Embryonic facial prominence (tissue), 1 donor: Measurements from ENCODE around the gene CDC42EP5.

Experiments used
- DNase-seq: peaks from one replicate; pipeline ENCODE4 v3.0.0-alpha.2; 2016; ENCODE audit errors: extremely low spot score

CDC42EP5 gene

DNA sequence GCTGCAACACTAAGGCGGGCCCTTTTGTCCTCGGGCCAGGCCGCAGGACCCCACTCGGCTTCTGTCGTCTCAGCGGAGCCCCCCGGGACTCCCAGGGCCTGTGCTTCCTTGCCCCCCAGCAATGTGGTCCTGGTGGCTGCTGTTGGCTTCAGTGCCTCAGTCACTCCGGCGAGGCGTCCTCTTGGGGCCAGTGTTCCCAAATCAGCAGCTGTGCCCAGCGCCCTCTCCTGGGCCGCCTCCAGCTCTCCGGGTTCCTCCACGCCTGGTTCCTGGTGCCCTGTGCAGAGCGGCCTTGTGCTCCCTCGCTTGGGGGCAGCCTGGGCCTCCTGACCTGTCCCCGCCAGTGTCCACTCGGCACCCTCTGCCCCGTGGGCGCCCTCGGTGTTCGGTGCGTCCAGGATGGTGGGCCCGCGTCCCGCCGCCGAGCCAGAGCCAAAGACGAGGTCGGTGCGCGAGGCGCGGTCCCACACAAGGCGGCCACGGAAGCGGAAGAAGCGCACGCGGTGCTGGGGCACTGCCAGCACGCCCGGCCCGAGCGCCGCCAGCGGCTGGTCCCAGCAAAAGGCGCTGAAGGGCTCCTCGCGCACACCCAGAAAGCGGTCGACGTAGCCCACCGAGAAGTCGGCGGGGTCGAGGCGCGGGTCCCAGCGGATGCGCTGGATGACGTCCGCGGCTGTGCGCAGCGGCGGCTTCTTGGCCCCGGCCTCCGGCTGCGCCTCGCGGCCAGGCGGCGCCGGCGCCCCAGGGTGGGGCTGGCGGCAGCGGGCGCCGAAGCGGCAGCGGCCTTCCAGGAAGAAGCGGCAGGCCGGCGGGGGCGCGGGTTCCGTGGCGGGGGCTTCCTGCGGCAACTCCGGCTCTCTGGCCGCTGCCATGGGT, 10.2 kb downstream of the CDC42EP5 start:
- DNase-seq: no peak

DNA sequence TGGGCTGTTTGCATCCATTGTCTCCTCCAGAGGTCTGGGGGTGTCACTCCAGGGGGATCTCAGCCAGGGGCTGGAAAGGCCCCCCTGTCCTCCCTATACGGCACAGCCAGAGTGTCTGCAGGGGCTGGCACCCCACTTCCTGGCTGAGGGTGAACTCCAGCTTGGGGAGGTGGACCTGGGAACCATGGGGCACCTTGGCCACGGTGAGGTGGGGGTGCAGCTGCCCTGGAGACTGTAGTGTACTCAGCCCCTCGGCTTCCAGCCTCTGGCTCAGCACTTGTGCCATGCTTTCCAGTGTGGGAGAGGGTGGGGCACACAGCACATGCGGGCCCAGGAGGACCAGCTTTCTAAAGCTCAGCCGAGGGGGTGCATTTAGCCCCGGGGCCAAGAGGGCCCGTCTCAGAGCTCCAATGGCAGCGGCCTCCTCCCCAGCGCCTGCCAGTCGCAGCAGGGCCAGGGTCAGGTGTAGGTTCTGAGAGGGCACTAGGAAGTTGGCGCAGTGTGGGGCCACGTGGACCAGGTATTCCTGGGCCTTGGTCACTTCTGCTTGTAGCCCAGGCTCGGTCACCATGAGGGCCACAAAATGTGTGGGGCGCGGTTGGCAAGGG, 10.9 kb downstream of the CDC42EP5 start:
- no peak for DNase-seq

DNA sequence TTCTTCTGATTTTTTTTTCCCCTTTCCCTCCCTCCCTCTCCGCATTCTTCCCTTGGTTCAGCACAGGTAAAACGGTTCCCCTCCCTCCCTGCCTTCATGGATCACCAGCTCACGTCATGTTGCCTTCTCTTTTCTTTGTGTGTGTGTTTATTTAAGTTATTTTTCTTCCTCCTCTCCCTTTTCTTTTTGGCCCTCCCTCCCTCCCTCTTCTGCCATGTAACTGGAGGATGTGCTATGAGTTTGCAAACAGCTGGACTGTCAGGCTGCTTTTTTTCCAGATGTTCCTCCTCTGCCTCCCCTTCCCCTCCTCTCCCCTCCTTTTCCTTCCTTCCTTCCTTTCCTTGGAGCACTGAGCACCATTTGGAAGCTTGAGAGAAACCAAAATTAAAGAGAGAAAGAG, 11.5 kb downstream of the CDC42EP5 start:
- no peak for DNase-seq

DNA sequence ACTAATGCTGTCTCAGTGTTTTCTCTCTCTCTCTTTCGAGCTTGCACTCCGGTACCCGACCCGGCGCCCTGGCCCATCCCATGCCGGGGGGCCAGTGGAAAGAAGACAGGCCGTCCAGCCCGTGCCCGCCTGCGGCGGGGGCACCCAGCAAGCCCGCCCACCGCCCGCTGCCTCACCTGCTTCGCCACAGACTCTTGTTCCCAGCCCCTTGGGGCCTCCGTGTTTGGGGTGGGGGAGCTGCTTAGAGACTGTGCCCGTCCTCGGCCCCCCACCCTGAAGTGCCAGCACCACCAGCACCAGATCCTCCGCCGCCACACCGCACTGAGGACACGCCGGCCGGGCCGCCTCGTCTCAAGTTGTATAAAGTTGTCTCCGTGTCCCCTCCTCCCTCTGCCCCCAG, 11.9 kb downstream of the CDC42EP5 start:
- DNase-seq: no peak

DNA sequence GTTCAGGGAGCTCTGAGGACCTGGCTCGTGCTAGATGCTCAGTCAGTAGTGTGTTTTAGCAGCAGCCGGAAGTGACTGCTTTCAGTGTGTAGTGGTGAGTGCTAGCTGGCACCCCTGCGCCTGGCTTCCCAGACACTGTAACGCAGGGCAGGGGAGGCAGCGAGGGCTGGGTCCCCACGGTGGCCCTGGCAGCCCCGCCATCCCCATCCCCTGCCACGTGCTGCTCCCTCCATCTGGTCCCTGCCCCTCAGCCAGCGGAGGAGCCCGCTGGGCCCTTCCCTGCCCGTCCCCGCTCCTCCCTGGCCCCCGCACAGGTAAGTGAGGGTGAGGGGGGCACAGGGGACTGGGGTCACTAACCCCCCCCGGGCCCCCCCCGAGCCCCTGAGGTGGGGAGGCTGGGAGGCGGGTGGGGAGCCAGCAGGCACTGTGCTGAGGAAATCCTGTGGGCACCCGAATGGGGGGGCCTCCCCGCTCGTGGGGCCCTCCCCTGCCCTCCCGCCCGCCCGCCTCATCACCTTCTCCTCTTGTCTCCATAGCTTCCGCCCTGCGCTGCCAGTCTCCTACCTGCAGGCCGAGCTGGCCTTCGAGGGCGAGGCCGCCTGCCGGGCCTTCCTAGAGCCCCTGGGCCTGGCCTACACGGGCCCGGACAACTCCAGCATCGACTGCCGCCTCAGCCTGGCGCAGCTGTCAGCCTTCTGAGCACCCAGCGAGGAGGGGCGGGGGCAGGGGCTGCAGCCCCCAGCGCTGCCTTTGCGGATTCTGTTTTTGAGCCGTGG, 12.7 kb downstream of the CDC42EP5 start:
- no peak for DNase-seq

DNA sequence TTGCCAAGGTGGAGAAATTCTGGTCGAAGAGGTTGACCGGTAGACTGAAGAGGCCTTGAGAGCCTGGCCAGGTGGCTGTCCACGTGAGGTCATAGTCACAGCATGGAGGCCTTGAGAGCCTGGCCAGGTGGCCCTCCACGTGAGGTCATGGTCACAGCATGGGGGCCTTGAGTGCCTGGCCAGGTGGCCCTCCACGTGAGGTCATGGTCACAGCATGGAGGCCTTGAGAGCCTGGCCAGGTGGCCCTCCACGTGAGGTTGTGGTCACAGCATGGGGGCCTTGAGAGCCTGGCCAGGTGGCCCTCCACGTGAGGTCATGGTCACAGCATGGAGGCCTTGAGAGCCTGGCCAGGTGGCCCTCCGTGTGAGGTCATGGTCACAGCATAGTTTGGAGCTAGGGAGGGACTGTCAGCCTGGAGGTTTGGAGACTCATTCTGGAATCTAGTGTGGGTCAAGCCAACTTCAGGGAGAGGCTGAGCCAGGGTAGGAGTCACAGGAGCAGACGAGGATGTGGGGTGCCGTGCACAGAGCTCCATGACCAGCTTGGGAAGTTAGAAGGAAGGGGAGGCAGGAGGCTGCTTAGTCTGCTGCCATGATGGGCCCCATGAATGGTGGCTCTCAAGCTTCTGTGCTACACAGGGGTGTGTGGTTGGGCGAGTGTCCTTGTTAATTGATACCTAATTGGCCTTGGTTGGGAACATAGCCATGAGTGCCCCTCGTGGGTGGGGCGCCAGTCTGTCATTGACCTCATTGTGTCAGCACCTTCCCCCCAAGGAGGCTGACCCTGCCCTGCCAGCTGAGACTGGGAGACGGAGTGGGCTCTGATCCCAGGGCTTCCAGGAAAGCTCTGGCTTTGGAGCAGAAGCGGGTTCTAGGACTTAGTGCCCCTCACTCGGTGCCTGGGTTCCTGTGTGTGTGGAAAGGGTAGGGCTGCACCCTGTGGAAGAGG, 13.5 kb downstream of the CDC42EP5 start:
- no peak for DNase-seq

DNA sequence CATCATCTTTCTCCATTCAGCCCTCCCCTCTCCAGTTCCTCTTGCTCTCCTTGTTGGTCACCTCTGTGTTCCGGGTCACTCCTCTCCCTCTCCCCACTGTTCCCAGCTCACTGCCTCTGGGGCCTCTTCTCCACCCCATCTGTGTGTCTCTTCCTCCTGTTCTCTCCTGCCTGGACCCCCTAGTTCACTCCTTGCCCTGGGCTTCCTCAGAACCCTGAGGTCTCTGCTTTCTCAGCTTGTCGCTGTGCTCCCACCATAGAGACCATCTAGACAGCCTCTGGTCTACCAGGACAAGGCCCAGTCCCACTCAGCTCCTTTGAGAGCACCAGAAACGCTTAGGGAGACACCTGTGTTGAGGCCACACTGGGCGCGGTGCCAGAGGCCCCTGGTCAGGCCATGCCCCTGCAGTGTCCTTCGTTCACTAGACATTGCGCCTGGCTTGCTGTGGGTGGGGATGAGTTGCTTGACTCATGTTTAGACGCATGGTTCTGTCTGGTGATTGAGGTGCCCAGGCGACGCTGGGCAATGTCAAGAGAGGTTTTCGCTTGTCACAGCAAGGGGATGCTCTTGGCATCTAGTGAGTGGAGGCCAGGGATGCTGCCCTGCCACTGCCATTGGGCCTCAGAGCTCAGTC, 14.3 kb downstream of the CDC42EP5 start:
- no peak for DNase-seq

DNA sequence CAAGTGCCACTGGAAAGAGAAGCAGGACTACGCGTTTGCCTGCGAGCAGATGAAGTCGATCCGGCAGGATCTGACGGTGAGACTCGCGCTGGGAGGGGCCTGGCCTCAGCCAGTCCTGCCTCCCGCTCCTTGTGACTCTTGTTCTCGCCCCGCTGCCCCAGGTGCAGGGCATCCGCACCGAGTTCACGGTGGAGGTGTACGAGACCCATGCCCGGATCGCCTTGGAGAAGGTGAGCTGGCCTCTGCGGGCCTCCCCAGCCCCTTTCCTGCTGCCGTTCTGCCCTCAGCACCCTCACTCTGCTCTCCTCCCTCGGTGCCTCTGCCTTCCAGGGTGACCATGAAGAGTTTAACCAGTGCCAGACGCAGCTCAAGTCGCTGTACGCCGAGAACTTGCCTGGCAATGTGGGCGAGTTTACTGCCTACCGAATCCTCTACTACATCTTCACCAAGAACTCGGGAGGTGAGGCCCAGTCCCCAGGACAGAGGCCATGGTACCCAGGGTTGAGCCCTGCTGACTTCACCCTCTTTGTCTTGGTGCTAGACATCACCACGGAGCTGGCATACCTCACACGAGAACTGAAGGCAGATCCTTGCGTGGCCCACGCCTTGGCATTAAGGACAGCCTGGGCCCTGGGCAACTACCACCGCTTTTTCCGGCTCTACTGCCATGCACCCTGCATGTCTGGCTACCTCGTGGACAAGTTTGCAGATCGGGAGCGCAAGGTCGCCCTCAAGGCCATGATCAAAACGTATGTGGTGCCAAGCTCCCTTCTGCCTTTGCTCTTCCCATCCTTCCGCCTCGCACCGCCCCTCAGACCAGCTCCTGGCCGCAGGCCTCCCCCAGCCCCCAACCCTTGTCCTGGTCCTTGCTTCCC, 15.1 kb downstream of the CDC42EP5 start:
- no peak for DNase-seq

DNA sequence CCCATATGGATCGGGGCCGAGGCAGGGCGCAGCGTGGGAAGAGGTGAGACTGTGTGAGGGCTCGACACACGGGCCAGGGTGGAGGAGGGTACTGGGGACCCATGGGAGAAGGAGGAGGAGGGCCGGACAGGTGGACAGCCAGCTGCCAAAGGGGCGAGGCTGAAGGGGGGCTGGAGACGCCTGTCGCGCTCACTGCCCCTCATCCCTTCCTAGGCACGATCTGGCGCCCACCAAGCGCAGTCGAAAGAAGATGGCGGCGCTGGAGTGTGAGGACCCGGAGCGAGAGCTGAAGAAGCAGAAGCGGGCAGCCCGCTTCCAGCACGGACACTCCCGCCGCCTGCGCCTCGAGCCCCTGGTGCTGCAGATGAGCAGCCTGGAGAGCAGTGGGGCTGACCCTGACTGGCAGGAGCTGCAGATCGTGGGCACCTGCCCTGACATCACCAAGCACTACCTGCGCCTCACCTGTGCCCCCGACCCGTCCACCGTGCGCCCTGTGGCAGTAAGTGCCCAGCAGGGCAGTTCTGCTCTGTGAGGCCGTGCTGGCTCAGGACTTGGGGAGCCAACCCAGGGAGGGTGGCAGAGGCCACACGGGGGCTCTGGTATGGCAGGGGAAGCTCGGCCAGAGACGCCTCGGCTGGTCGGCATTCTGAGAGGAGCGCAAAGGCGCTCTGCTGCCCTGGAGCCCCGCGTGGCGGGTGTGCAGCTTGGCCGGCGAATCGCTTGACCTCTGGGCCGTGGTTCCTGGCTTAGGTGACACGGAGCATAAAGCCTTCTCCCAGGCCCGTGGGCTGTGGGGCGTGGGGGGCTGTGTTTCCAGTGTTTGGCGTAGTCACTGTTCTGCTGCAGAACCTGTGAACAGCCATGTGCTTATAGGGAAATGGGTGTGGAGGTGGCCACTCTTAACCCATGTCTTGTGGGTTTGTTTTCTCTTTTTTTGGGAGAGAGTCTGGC, 16.4 kb downstream of the CDC42EP5 start:
- DNase-seq: no peak

DNA sequence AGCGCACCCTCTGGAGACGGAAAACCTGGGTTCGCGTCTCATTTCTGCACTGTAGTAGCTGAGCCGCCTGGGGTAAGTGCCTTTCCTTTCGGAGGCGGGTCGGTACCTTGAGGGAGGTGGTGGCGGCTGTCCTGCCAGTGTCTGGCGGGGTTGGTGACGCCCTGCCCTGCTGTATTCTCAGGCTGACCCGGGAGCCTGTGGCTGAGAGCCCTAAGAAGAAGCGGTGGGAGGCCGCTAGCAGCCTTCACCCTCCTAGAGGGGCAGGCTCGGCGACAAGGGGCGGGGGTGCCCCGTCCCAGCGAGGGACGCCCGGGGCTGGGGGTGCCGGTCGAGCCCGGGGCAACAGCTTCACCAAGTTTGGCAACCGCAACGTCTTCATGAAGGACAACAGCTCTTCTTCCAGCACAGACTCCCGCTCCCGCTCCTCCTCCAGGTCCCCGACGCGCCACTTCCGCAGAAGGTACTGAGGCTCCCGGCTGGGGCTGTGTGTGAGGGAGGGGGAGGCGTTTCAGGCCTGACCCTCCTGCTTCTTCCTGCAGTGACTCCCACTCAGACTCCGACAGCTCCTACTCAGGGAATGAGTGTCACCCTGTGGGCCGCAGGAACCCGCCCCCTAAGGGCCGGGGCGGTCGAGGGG, 17.2 kb downstream of the CDC42EP5 start:
- DNase-seq: no peak

DNA sequence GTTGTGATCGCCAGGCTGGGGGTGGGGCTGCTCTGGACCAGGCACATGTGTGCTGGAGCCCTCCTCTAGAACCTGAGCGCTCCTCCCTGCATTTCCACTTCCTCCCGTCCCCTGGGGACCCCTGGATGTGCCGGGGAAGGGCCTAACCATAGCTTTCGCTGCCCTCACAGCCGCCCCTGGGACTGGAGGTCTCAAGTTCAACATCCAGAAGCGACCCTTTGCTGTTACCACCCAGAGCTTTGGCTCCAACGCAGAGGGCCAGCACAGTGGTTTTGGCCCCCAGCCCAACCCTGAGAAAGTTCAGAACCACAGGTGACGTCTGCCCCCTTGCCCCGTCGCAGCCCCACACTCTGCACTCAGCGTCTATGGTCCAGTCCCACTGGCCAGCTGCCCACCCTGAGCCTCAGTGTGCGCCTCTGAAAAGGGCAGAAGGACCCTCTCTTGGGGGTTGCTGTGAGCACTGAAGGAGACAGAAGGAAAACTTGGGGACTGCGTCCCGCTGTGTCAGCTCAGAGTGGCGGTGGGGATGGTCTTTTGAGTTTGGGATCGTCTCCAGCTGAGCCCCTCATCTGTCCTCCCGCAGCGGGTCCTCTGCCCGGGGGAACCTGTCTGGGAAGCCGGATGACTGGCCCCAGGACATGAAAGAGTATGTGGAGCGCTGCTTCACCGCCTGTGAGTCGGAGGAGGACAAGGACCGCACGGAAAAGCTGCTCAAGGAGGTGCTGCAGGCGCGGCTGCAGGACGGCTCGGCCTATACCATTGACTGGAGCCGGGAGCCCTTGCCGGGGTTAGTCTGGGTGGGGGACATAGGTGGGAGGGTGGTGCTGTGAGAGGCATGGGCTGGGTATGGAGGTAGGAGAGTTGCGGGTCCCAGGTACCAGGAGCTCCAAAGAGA, 18.1 kb downstream of the CDC42EP5 start:
- no peak for DNase-seq

DNA sequence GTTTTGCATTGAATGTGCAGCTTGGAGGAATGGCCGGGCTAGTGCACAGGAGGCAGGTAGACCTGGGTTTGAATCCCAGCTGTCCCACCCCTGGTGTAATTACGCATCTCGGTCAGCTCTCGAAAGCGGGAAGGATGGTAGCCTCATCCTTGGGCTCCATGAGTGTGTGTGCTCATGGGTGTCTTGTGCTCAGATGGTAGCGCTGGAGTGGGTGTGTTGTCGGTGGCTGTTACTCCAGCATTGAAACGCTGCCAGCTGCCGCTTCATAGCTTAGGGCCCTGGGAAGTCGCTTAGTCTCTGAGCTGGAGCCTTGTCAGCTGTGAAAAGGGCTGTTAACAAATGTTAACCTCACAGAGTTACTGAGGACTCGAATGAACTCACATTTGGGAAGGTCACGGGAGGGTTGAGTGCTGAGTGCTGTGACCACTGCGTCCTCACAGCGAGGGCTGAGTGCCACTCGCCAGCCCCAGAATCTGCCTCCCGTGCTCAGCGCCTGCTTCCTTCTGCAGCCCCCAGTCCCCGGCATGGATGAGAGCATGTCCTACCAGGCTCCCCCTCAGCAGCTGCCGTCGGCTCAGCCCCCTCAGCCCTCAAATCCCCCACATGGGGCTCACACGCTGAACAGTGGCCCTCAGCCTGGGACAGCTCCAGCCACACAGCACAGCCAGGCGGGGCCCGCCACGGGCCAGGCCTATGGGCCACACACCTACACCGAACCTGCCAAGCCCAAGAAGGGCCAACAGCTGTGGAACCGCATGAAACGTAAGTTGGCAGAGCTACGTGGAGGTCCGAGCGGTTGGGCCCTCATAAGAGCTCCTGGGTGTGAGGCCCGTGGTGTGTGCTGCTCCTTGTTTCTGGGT, 18.9 kb downstream of the CDC42EP5 start:
- DNase-seq: no peak

DNA sequence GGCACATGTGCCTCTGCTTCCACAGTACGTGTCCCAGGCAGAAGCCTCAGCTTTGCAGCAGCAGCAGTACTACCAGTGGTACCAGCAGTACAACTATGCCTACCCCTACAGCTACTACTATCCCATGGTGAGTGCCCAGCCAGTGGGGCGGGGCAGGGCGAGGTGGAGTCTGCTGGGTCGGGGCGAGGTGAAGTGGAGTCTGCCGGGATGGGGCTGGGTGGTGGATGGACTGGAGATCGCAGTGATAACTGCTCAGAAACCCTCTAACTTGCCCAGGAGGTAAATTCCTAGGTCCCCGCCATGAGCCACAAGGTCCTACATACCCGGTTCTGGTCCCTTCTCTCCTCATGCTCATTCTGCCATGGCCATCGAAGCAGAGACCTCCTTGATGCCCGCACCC, 20.5 kb downstream of the CDC42EP5 start:
- no peak for DNase-seq

DNA sequence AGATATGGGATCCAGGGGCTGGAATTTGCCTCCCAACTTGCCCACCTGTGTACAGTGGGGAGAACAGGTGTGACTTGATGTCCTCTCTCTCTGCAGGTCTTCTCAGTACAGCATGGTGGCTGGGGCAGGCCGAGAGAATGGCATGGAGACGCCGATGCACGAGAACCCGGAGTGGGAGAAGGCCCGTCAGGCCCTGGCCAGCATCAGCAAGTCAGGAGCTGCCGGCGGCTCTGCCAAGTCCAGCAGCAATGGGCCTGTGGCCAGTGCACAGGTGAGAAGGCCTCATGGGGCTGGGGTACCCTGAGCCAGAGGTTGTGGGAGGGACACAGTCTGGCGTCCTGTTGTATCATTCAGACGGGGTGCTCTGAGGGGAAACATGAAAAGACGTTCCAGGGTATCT, 21.1 kb downstream of the CDC42EP5 start:
- no peak for DNase-seq

DNA sequence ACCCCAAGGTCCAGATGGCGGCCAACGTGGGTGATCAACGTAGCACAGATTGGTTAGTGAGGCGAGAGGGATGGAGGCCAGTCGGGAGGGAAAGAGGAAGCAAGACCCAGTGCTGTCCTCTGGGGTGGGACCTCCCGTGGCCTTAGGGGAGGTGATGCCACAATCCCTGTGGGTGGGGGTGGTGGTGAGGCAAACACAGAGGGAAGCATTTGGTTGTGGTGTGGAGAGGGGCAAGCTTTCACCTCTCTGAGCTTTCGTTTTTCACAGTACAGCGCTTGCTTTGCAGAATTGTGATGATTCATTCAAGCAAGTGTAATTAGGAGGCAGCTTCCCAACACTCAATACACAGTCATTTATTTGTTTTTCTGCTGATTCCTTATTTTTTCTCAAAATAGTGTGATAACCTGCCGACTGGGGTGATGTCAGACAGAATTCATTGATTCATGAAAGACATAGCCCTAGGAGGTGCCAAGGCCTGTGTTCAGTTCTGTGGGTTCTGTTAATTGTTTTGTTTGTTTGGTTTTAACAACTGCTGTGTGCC, 21.7 kb downstream of the CDC42EP5 start:
- DNase-seq: no peak

DNA sequence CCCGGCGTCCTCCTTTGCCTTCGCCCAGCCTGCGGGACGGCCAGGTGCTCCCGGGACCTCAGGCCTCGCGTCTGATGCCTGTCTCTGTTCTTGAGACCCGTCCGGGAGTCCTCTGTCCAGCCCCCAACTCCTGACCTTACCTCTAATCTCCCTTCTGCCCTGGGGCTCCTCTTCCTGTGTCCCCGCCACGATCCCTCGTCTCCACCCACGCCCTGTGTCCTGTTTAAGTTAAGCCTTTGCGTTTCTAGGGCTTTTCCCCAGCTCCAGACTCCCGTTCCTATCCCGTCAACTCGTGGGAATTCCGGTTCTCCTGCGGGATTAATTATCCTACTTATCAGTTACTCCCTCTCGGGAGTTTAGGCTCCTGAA, 23.4 kb downstream of the CDC42EP5 start:
- no peak for DNase-seq
